PC-9 (cell line): Measurements from ENCODE around the gene PDIA5. TPM values are rescaled to one million over a fixed set of nuclear protein-coding genes. Genes with fewer than 3 reads are reported as not detected.

Source experiments
- BruUV-seq: library from RNA; stranded (reverse); fragments of 400-500 nt; replicated peaks from 2 replicates; lab custom pipeline; 2021; lab: Mats Ljungman, UMichigan
- CTCF ChIA-PET: fragments of 300-600 bp; sonication (Branson Sonifier 250); formaldehyde crosslinking; loops from one replicate; lab custom pipeline; 2022; ENCODE audit warnings: antibody characterized with exemption; lab: Charles Lee
- POLR2A ChIA-PET: fragments of 300-600 bp; sonication (Branson Sonifier 250); formaldehyde crosslinking; loops from one replicate; lab custom pipeline; 2022; ENCODE audit warnings: antibody characterized with exemption; ENCODE audit not compliant: unreplicated experiment; lab: Charles Lee
- DNase-seq, 2 experiments: peaks; one replicate each; pipeline versions ENCODE4 v3.0.0 to v3.0.0-alpha.2; 2015 to 2022; ENCODE audit warnings: mixed read lengths in 1 of 2
- H2AFZ ChIP-seq: fragments of 200-600 bp; sonication (generic); 2 replicates; pipeline ENCODE4 v1.8.1; 2017; ENCODE audit warnings: antibody characterized with exemption
- H3F3A ChIP-seq: fragments of 200-600 bp; sonication (generic); 2 replicates; pipeline ENCODE4 v1.8.1; 2017; ENCODE audit warnings: antibody characterized with exemption, mild to moderate bottlenecking, low read depth; ENCODE audit not compliant: insufficient read depth
- H3K27ac ChIP-seq: fragments of 200-600 bp; sonication (generic); 2 replicates; pipeline ENCODE4 v1.6.1; 2016; ENCODE audit warnings: mixed run types
- H3K27me3 ChIP-seq: fragments of 200-600 bp; sonication (generic); 2 replicates; pipeline ENCODE4 v1.6.1; 2016; ENCODE audit warnings: low read depth, mixed run types; ENCODE audit not compliant: insufficient read depth
- H3K36me3 ChIP-seq: fragments of 200-600 bp; sonication (generic); 2 replicates; pipeline ENCODE4 v1.6.1; 2016; ENCODE audit warnings: low read depth, mixed run types
- H3K4me1 ChIP-seq: fragments of 200-600 bp; sonication (generic); replicated peaks from 2 replicates; pipeline ENCODE4 v1.6.1; 2016; ENCODE audit warnings: mixed run types; ENCODE audit not compliant: insufficient read depth
- H3K4me2 ChIP-seq: fragments of 200-600 bp; sonication (generic); 2 replicates; pipeline ENCODE4 v1.6.1; 2017; ENCODE audit warnings: mixed run types
- H3K4me3 ChIP-seq: fragments of 200-600 bp; sonication (generic); 2 replicates; pipeline ENCODE4 v1.6.1; 2016; ENCODE audit warnings: mixed run types
- H3K79me2 ChIP-seq: fragments of 200-600 bp; sonication (generic); 2 replicates; pipeline ENCODE4 v1.6.1; 2017; ENCODE audit warnings: low read depth, mixed run types
- H3K9me2 ChIP-seq: fragments of 200-600 bp; sonication (generic); 2 replicates; pipeline ENCODE4 v1.8.1; 2017; ENCODE audit warnings: mild to moderate bottlenecking; ENCODE audit not compliant: insufficient read depth
- H3K9me3 ChIP-seq: fragments of 200-600 bp; sonication (generic); 2 replicates; pipeline ENCODE4 v1.8.1; 2016; ENCODE audit warnings: low read depth; ENCODE audit not compliant: insufficient read depth
- H4K20me1 ChIP-seq: fragments of 200-600 bp; sonication (generic); 2 replicates; pipeline ENCODE4 v1.8.1; 2017; ENCODE audit not compliant: insufficient read depth
- CTCF ChIP-seq: fragments of 200-600 bp; sonication (generic); conservative IDR thresholded peaks from 2 replicates; pipeline ENCODE4 v1.6.1; 2017; ENCODE audit warnings: mixed run types, antibody characterized with exemption, mild to moderate bottlenecking, moderate library complexity
- EZH2 ChIP-seq: fragments of 200-600 bp; sonication (generic); IDR thresholded peaks from 2 replicates; pipeline ENCODE4 v1.8.0; 2017; ENCODE audit warnings: antibody characterized with exemption, low read depth
- intact Hi-C: fragments of 100-400 bp; cut with micrococcal nuclease; formaldehyde crosslinking; loops from one replicate; pipeline ENCODE4 v1.10.0; 2022; ENCODE audit not compliant: unreplicated experiment
- total RNA-seq: library from RNA; stranded (reverse); gene quantifications from 2 replicates; pipeline ENCODE4 v1.2.3, GENCODE V29; 2021

The PDIA5 gene
- total RNA-seq, 1 experiment from 2014 or later = 31.7 TPM

GRCh38 chr3:123129092-123129491, 62.3 kb downstream of the PDIA5 start:
- Histone ChIP-seq H3K9me3 (no peaks in the 10 kb centered on the region), H3K27me3 (no peaks in the 10 kb centered on the region), H3K4me1 (no peaks in the 10 kb centered on the region), H3K79me2 (no peaks in the 10 kb centered on the region), H2AFZ (no peak overlapping the region), H4K20me1 (no peaks in the 10 kb centered on the region), H3K9me2 (no peaks in the 10 kb centered on the region), H3F3A (no peaks in the 10 kb centered on the region), H3K36me3 (peaks cover 4% of the 10 kb centered on the region; the same call in 1 of the 2 replicates), H3K4me3 (no peak overlapping the region), H3K4me2 (no peak overlapping the region), H3K27ac (no peak overlapping the region)
- ChIA-PET CTCF (no interaction called here), POLR2A (interaction anchor here (0.6 kb wide), 1 partner anchor 607 kb away, joined by 7 read pairs; no protein-coding TSS in a partner anchor)
- TF ChIP-seq EZH2 (no peak), CTCF (no peak)
- BruUV-seq = no TSS peak
- no peak for DNase-seq
- intact Hi-C loops = loop anchor here (10.0 kb wide), 1 partner anchor 104 kb away; the partner anchor contains the start of gene SEMA5B

DNA sequence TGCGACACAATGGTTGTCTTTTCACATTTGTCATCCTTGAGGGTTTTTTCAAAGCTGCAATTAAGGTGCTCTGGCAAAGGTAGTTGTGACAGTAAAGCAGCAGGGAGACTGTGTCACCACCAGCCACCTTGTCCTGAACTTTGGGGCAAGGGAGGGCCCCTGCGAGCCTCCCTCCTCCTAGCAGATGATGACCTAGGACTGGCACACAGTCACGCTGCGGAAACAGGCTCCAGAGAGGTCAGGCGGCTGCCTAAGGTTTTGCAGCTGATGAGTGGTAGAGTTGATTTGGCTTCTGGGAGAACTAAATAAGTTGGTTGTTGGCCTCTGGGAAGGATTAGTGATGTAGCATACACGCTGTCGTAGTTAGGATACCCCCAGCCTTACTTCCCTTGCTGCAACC, 62.7 kb downstream of the PDIA5 start:
- peaks cover 4% of the 10 kb centered on the region; the same call in 1 of the 2 replicates for H3K36me3 ChIP-seq
- no TSS peak for BruUV-seq

GRCh38 chr3:123130079-123130750, 63.4 kb downstream of the PDIA5 start:
- BruUV-seq = no TSS peak
- no peaks in the 10 kb centered on the region for H3K9me3 ChIP-seq
- H3K4me1 ChIP-seq = no peaks in the 10 kb centered on the region
- H3K27me3 ChIP-seq = no peaks in the 10 kb centered on the region
- H3K4me3 ChIP-seq = no peak overlapping the region
- intact Hi-C loops = no loop called here
- CTCF ChIA-PET = no interaction called here
- no peaks in the 10 kb centered on the region for H3K79me2 ChIP-seq
- TF ChIP-seq EZH2 (no peak), CTCF (no peak)
- H2AFZ ChIP-seq = no peak overlapping the region
- no peaks in the 10 kb centered on the region for H4K20me1 ChIP-seq
- no peak overlapping the region for H3K27ac ChIP-seq
- H3F3A ChIP-seq = no peaks in the 10 kb centered on the region
- no peak overlapping the region for H3K4me2 ChIP-seq
- H3K36me3 ChIP-seq = peaks cover 4% of the 10 kb centered on the region; the same call in 1 of the 2 replicates
- H3K9me2 ChIP-seq = no peaks in the 10 kb centered on the region
- no peak for DNase-seq
- POLR2A ChIA-PET = interaction anchor here (0.6 kb wide), 1 partner anchor 32 kb away, joined by 6 read pairs; no protein-coding TSS in a partner anchor

More for the DNA sequence above, 62.7 kb downstream of the PDIA5 start:
- H3K27me3 ChIP-seq = no peaks in the 10 kb centered on the region
- H3K27ac ChIP-seq = no peak overlapping the region
- no peak overlapping the region for H3K4me2 ChIP-seq
- no peak overlapping the region for H2AFZ ChIP-seq
- no peak for DNase-seq
- ChIA-PET POLR2A (interaction anchor here (0.6 kb wide), 2 partner anchors 31 to 608 kb away, joined by 6 to 7 read pairs; no protein-coding TSS in a partner anchor), CTCF (no interaction called here)
- H4K20me1 ChIP-seq = no peaks in the 10 kb centered on the region
- H3K4me1 ChIP-seq = no peaks in the 10 kb centered on the region
- no peak overlapping the region for H3K4me3 ChIP-seq
- no peaks in the 10 kb centered on the region for H3K79me2 ChIP-seq
- TF ChIP-seq CTCF (no peak), EZH2 (no peak)
- H3F3A ChIP-seq = no peaks in the 10 kb centered on the region
- H3K9me3 ChIP-seq = no peaks in the 10 kb centered on the region
- no peaks in the 10 kb centered on the region for H3K9me2 ChIP-seq
- intact Hi-C loops = loop anchor here (10.0 kb wide), 1 partner anchor 105 kb away; the partner anchor contains the start of gene SEMA5B
